Vagina (tissue), 2 donors: Measurements from ENCODE around the gene ZNF784.

Experiments
- CTCF ChIP-seq, 3 experiments: fragments of 450-650 bp in 2 of 3; fragments of 200-600 bp in 1 of 3; sonication (generic) in 1 of 3; IDR thresholded peaks; one replicate each; pipeline ENCODE4 v1.5.1; 2017 to 2019; ENCODE audit warnings: antibody characterized with exemption in 3 of 3, mild to moderate bottlenecking in 2 of 3, moderate library complexity in 2 of 3
- POLR2AphosphoS5 ChIP-seq, 2 donors: sonication (generic); formaldehyde crosslinking; IDR thresholded peaks; one replicate each; pipeline ENCODE4 v1.9.0; 2017; ENCODE audit warnings: antibody characterized with exemption in 2 of 2, mild to moderate bottlenecking in 2 of 2, low read depth in 1 of 2; ENCODE audit not compliant: insufficient read depth in 1 of 2

GRCh38 chr19:55622242-55622969, 2.0 kb downstream of the ZNF784 start:
- TF ChIP-seq CTCF (IDR thresholded peaks at IDR 0.05) (no peak), POLR2AphosphoS5 (IDR thresholded peaks at IDR 0.05; ENCODE audit: insufficient read depth in 1 of 2, low read depth in 1 of 2) (no peak)
